ENCODE results near the gene ARMC5.
A peak's percentile ranks its signal among the peaks of the same experiment; 100 is the strongest.

ARMC5 gene

GRCh38 chr16:31485571-31485970 is 26.3 kb downstream of the ARMC5 start:
- TF ChIP-seq NFIC (IDR thresholded peaks at IDR 0.05) (no peak), YY1 (IDR thresholded peaks at IDR 0.05; ENCODE audit: low read depth) (no peak), TCF12 (IDR thresholded peaks at IDR 0.05; ENCODE audit: low read depth) (no peak), EGR1 (IDR thresholded peaks at IDR 0.05) (no peak), REST (IDR thresholded peaks at IDR 0.05; ENCODE audit: low read depth) (no peak), FOXM1 (IDR thresholded peaks at IDR 0.05; ENCODE audit: borderline replicate concordance, low read depth) (no peak), EP300 (IDR thresholded peaks at IDR 0.05; ENCODE audit: borderline replicate concordance) (no peak), TAF1 (IDR thresholded peaks at IDR 0.05; ENCODE audit: low read depth) (no peak), TEAD4 (IDR thresholded peaks at IDR 0.05) (no peak)

- TF ChIP-seq ZBTB7A (IDR thresholded peaks at IDR 0.05; ENCODE audit: low read depth) (no peak), MAX (IDR thresholded peaks at IDR 0.05) (no peak), TAF1 (IDR thresholded peaks at IDR 0.05; ENCODE audit: low read depth) (no peak), NFIC (IDR thresholded peaks at IDR 0.05) (no peak), TEAD4 (IDR thresholded peaks at IDR 0.05) (no peak), EP300 (IDR thresholded peaks at IDR 0.05; ENCODE audit: borderline replicate concordance) (no peak), EGR1 (IDR thresholded peaks at IDR 0.05) (no peak), YY1 (IDR thresholded peaks at IDR 0.05; ENCODE audit: low read depth) (no peak), RAD21 (IDR thresholded peaks at IDR 0.05; ENCODE audit: low read depth) (no peak), USF1 (IDR thresholded peaks at IDR 0.05) (no peak), REST (IDR thresholded peaks at IDR 0.05; ENCODE audit: low read depth) (no peak), CREB1 (IDR thresholded peaks at IDR 0.05; ENCODE audit: low read depth) (no peak), TCF12 (IDR thresholded peaks at IDR 0.05; ENCODE audit: low read depth) (no peak), CEBPB (IDR thresholded peaks at IDR 0.05) (no peak), FOXM1 (IDR thresholded peaks at IDR 0.05; ENCODE audit: borderline replicate concordance, low read depth) (no peak)
Measured at GRCh38 chr16:31486045-31486444, 26.7 kb downstream of the ARMC5 start.

- no peak for TF ChIP-seq TCF12 (IDR thresholded peaks at IDR 0.05; ENCODE audit: low read depth)
- TF ChIP-seq ZBTB7A (IDR thresholded peaks at IDR 0.05; ENCODE audit: low read depth) = peak; percentile 62; the same call in 1 of the 2 replicates
Measured at GRCh38 chr16:31487071-31487719, 27.9 kb downstream of the ARMC5 start.

GRCh38 chr16:31487720-31488467 is 28.6 kb downstream of the ARMC5 start:
- TF ChIP-seq TAF1 (IDR thresholded peaks at IDR 0.05; ENCODE audit: low read depth) (no peak), YY1 (IDR thresholded peaks at IDR 0.05; ENCODE audit: low read depth) (no peak), MAX (IDR thresholded peaks at IDR 0.05) (no peak; the same call in 1 of the 2 replicates), REST (IDR thresholded peaks at IDR 0.05; ENCODE audit: low read depth) (no peak), USF1 (IDR thresholded peaks at IDR 0.05) (no peak), CREB1 (IDR thresholded peaks at IDR 0.05; ENCODE audit: low read depth) (no peak), EP300 (IDR thresholded peaks at IDR 0.05; ENCODE audit: borderline replicate concordance) (no peak), TCF12 (IDR thresholded peaks at IDR 0.05; ENCODE audit: low read depth) (no peak), CEBPB (IDR thresholded peaks at IDR 0.05) (no peak), ZBTB7A (IDR thresholded peaks at IDR 0.05; ENCODE audit: low read depth) (no peak), FOXM1 (IDR thresholded peaks at IDR 0.05; ENCODE audit: borderline replicate concordance, low read depth) (no peak), EGR1 (IDR thresholded peaks at IDR 0.05) (no peak), NFIC (IDR thresholded peaks at IDR 0.05) (no peak), RAD21 (IDR thresholded peaks at IDR 0.05; ENCODE audit: low read depth) (no peak), TEAD4 (IDR thresholded peaks at IDR 0.05) (no peak)
